GM12892 (cell line): Measurements from ENCODE around the gene OR56B4.

Experiments used
- POLR2A ChIP-seq: IDR thresholded peaks from 2 replicates; pipeline ENCODE4 v1.6.1; 2011; ENCODE audit warnings: low read depth, low read length, control low read depth
- POLR2AphosphoS5 ChIP-seq: IDR thresholded peaks from 2 replicates; pipeline ENCODE4 v1.6.1; 2011; ENCODE audit warnings: low read depth, low read length, control low read depth
- TAF1 ChIP-seq: IDR thresholded peaks from 2 replicates; pipeline ENCODE4 v1.6.1; 2011; ENCODE audit warnings: low read depth, mild to moderate bottlenecking, control low read depth, low read length, borderline replicate concordance

GRCh38 chr11:6151117-6151516 lies 43.6 kb downstream of the OR56B4 start:
- no peak for TF ChIP-seq POLR2A
- no peak for TF ChIP-seq TAF1
- TF ChIP-seq POLR2AphosphoS5, result no peak
